Measurements from ENCODE around the gene APMAP.

Gene APMAP

GRCh38 chr20:24980291-24981053 lies 12.1 kb downstream of the APMAP start:
- H3K4me3 ChIP-seq (ENCODE audit: low read depth, low read length) = no peak overlapping the region
- TF ChIP-seq CTCF (IDR thresholded peaks at IDR 0.05; ENCODE audit: control insufficient read depth, extremely low read depth, insufficient read depth) = no peak
- no peak for DNase-seq (ENCODE audit: low read depth)

GRCh38 chr20:24979036-24979960 lies 13.3 kb downstream of the APMAP start:
- no peak for TF ChIP-seq CTCF (IDR thresholded peaks at IDR 0.05; ENCODE audit: control insufficient read depth, extremely low read depth, insufficient read depth)
- H3K4me3 ChIP-seq (ENCODE audit: low read depth, low read length) = no peak overlapping the region
- no peak for DNase-seq (ENCODE audit: low read depth)

- DNase-seq (ENCODE audit: low read depth) = no peak
- H3K4me3 ChIP-seq (ENCODE audit: low read depth, low read length) = no peak overlapping the region
- no peak for TF ChIP-seq CTCF (IDR thresholded peaks at IDR 0.05; ENCODE audit: control insufficient read depth, extremely low read depth, insufficient read depth)
Measured at GRCh38 chr20:24978513-24978912, 14.0 kb downstream of the APMAP start.

GRCh38 chr20:24977797-24978196 lies 14.8 kb downstream of the APMAP start:
- DNase-seq (ENCODE audit: low read depth) = no peak
- TF ChIP-seq CTCF (IDR thresholded peaks at IDR 0.05; ENCODE audit: control insufficient read depth, extremely low read depth, insufficient read depth) = no peak
- H3K4me3 ChIP-seq (ENCODE audit: low read depth, low read length) = no peak overlapping the region

GRCh38 chr20:24977336-24977735 lies 15.2 kb downstream of the APMAP start:
- H3K4me3 ChIP-seq (ENCODE audit: low read depth, low read length) = no peak overlapping the region
- no peak for TF ChIP-seq CTCF (IDR thresholded peaks at IDR 0.05; ENCODE audit: control insufficient read depth, extremely low read depth, insufficient read depth)
- DNase-seq (ENCODE audit: low read depth) = no peak

- no peak for TF ChIP-seq CTCF (IDR thresholded peaks at IDR 0.05; ENCODE audit: control insufficient read depth, extremely low read depth, insufficient read depth)
- no peak overlapping the region for H3K4me3 ChIP-seq (ENCODE audit: low read depth, low read length)
- DNase-seq (ENCODE audit: low read depth) = no peak
Measured at GRCh38 chr20:24972341-24972740, 20.2 kb downstream of the APMAP start.

Measured in LNCaP clone FGC (cell line).